ENCODE measurements around the gene TEC. TPM values are rescaled to one million over a fixed set of nuclear protein-coding genes. Genes with fewer than 3 reads are reported as not detected.

TEC gene
- total and polyA plus RNA-seq, 2 experiments from 2014 or later: not detected

- Histone ChIP-seq H3K27me3 (replicated peaks; ENCODE audit: insufficient read depth) (no peaks in the 10 kb centered on the region), H3K4me3 (no peak overlapping the region), H3F3A (ENCODE audit: insufficient read depth) (no peaks in the 10 kb centered on the region), H3K79me2 (ENCODE audit: insufficient read depth) (no peaks in the 10 kb centered on the region), H3K27ac (no peak overlapping the region), H3K9ac (no peak overlapping the region), H3K9me3 (ENCODE audit: low read depth) (no peaks in the 10 kb centered on the region), H3K36me3 (ENCODE audit: low read depth) (no peaks in the 10 kb centered on the region), H3K4me1 (ENCODE audit: insufficient read depth) (no peaks in the 10 kb centered on the region), H2AFZ (no peak overlapping the region), H3K9me2 (ENCODE audit: insufficient read depth) (no peaks in the 10 kb centered on the region), H3K4me2 (ENCODE audit: unreplicated experiment) (no peak overlapping the region), H4K20me1 (ENCODE audit: insufficient read depth) (no peaks in the 10 kb centered on the region)
- no peak for TF ChIP-seq EZH2 (IDR thresholded peaks at IDR 0.05; ENCODE audit: insufficient read depth, poor library complexity, severe bottlenecking)
- DNase-seq: no peak
- in situ Hi-C loops (cut with MboI): no loop called here
- WGBS, 2 experiments (ENCODE audit: low coverage in 1 of 2, low lambda C conversion rate in 2 of 2, missing lambda C conversion rate in 2 of 2): 19 to 28% methylated on average over 1 of the region's 1 CpG
Measured at GRCh38 chr4:48153791-48154550, 115.7 kb downstream of the TEC start.

- H3F3A ChIP-seq (ENCODE audit: insufficient read depth): no peaks in the 10 kb centered on the region
- H3K4me2 ChIP-seq (ENCODE audit: unreplicated experiment): no peak overlapping the region
- no peak for DNase-seq
- in situ Hi-C loops (cut with MboI): no loop called here
- no peaks in the 10 kb centered on the region for H3K4me1 ChIP-seq (ENCODE audit: insufficient read depth)
- H3K36me3 ChIP-seq (ENCODE audit: low read depth): no peaks in the 10 kb centered on the region
- no peak overlapping the region for H3K4me3 ChIP-seq
- no peak overlapping the region for H3K27ac ChIP-seq
- TF ChIP-seq EZH2 (IDR thresholded peaks at IDR 0.05; ENCODE audit: insufficient read depth, poor library complexity, severe bottlenecking): no peak
- TF ChIP-seq EZH2phosphoT487 (IDR thresholded peaks at IDR 0.05; ENCODE audit: insufficient read depth, low read depth): no peak
- no peaks in the 10 kb centered on the region for H3K79me2 ChIP-seq (ENCODE audit: insufficient read depth)
- H3K9ac ChIP-seq: no peak overlapping the region
- H3K9me2 ChIP-seq (ENCODE audit: insufficient read depth): no peaks in the 10 kb centered on the region
- H4K20me1 ChIP-seq (ENCODE audit: insufficient read depth): no peaks in the 10 kb centered on the region
- H3K9me3 ChIP-seq (ENCODE audit: low read depth): no peaks in the 10 kb centered on the region
- no peaks in the 10 kb centered on the region for H3K27me3 ChIP-seq (replicated peaks; ENCODE audit: insufficient read depth)
- 87 to 88% methylated on average over 5 of the region's 5 CpGs for WGBS, 2 experiments (ENCODE audit: low coverage in 1 of 2, low lambda C conversion rate in 2 of 2, missing lambda C conversion rate in 2 of 2)
- no peak overlapping the region for H2AFZ ChIP-seq
Measured at GRCh38 chr4:48152259-48152658, 117.4 kb downstream of the TEC start.

GRCh38 chr4:48149827-48150370, 119.7 kb downstream of the TEC start:
- H3K4me1 ChIP-seq (ENCODE audit: insufficient read depth): no peaks in the 10 kb centered on the region
- no peak overlapping the region for H3K4me3 ChIP-seq
- H3K36me3 ChIP-seq (ENCODE audit: low read depth): no peaks in the 10 kb centered on the region
- H3K79me2 ChIP-seq (ENCODE audit: insufficient read depth): no peaks in the 10 kb centered on the region
- in situ Hi-C loops (cut with MboI): no loop called here
- H4K20me1 ChIP-seq (ENCODE audit: insufficient read depth): no peaks in the 10 kb centered on the region
- no peak overlapping the region for H2AFZ ChIP-seq
- H3K4me2 ChIP-seq (ENCODE audit: unreplicated experiment): no peak overlapping the region
- no peaks in the 10 kb centered on the region for H3K9me2 ChIP-seq (ENCODE audit: insufficient read depth)
- H3K9me3 ChIP-seq (ENCODE audit: low read depth): no peaks in the 10 kb centered on the region
- H3K27ac ChIP-seq: no peak overlapping the region
- WGBS, 2 experiments (ENCODE audit: low coverage in 1 of 2, low lambda C conversion rate in 2 of 2, missing lambda C conversion rate in 2 of 2): 75 to 82% methylated on average over 3 of the region's 3 CpGs
- no peaks in the 10 kb centered on the region; the same call in 1 of the 2 replicates for H3K27me3 ChIP-seq (replicated peaks; ENCODE audit: insufficient read depth)
- no peaks in the 10 kb centered on the region for H3F3A ChIP-seq (ENCODE audit: insufficient read depth)
- TF ChIP-seq EZH2 (IDR thresholded peaks at IDR 0.05; ENCODE audit: insufficient read depth, poor library complexity, severe bottlenecking) (no peak), EZH2phosphoT487 (IDR thresholded peaks at IDR 0.05; ENCODE audit: insufficient read depth, low read depth) (no peak)
- no peak for DNase-seq
- H3K9ac ChIP-seq: no peak overlapping the region

GRCh38 chr4:48147621-48148020, 122.0 kb downstream of the TEC start:
- no peaks in the 10 kb centered on the region for H3K79me2 ChIP-seq (ENCODE audit: insufficient read depth)
- H3K4me1 ChIP-seq (ENCODE audit: insufficient read depth): no peaks in the 10 kb centered on the region
- no peak overlapping the region for H3K4me3 ChIP-seq
- in situ Hi-C loops (cut with MboI): no loop called here
- no peak overlapping the region for H3K4me2 ChIP-seq (ENCODE audit: unreplicated experiment)
- no peak overlapping the region for H3K27ac ChIP-seq
- no peaks in the 10 kb centered on the region for H3F3A ChIP-seq (ENCODE audit: insufficient read depth)
- H4K20me1 ChIP-seq (ENCODE audit: insufficient read depth): no peaks in the 10 kb centered on the region
- WGBS, 2 experiments (ENCODE audit: low coverage in 1 of 2, low lambda C conversion rate in 2 of 2, missing lambda C conversion rate in 2 of 2): 88 to 100% methylated on average over 1 of the region's 1 CpG
- H2AFZ ChIP-seq: no peak overlapping the region
- no peaks in the 10 kb centered on the region for H3K36me3 ChIP-seq (ENCODE audit: low read depth)
- H3K9ac ChIP-seq: no peak overlapping the region
- TF ChIP-seq EZH2 (IDR thresholded peaks at IDR 0.05; ENCODE audit: insufficient read depth, poor library complexity, severe bottlenecking): no peak
- TF ChIP-seq EZH2phosphoT487 (IDR thresholded peaks at IDR 0.05; ENCODE audit: insufficient read depth, low read depth): no peak
- no peaks in the 10 kb centered on the region for H3K9me2 ChIP-seq (ENCODE audit: insufficient read depth)
- H3K27me3 ChIP-seq (replicated peaks; ENCODE audit: insufficient read depth): peaks cover 4% of the 10 kb centered on the region; the same call in 1 of the 2 replicates
- no peak for DNase-seq
- no peaks in the 10 kb centered on the region for H3K9me3 ChIP-seq (ENCODE audit: low read depth)
